DND-41 (cell line): ENCODE measurements around the gene ZCCHC14.

Experiments
- ATAC-seq: fragments of 200-7000 bp; cut with Tn5 transposase; 3 replicates; pipeline ENCODE4 v1.9.1; 2021; ENCODE audit warnings: low read depth; ENCODE audit not compliant: insufficient read depth
- DNase-seq: peaks from one replicate; pipeline ENCODE4 v3.0.0-alpha.2; 2020
- H2AFZ ChIP-seq: 2 replicates; pipeline ENCODE4 v1.6.0; 2012; ENCODE audit warnings: low read depth, low read length
- H3K27ac ChIP-seq: 2 replicates; pipeline ENCODE4 v1.5.1; 2012; ENCODE audit warnings: low read length, inconsistent platforms
- H3K27me3 ChIP-seq: fragments of 200-600 bp; sonication (generic); 2 replicates; pipeline ENCODE4 v1.6.0; 2012; ENCODE audit warnings: low read length, mild to moderate bottlenecking, inconsistent platforms; ENCODE audit not compliant: insufficient read depth, poor library complexity
- H3K36me3 ChIP-seq: 2 replicates; pipeline ENCODE4 v1.5.1; 2012; ENCODE audit warnings: low read length, inconsistent platforms; ENCODE audit not compliant: insufficient read depth
- H3K4me1 ChIP-seq: 2 replicates; pipeline ENCODE4 v1.5.1; 2012; ENCODE audit warnings: mild to moderate bottlenecking, low read length; ENCODE audit not compliant: insufficient read depth
- H3K4me2 ChIP-seq: 2 replicates; pipeline ENCODE4 v1.6.0; 2012; ENCODE audit warnings: mild to moderate bottlenecking, moderate library complexity, low read length, inconsistent platforms; ENCODE audit not compliant: insufficient read depth
- H3K4me3 ChIP-seq, 2 experiments: fragments of 200-600 bp in 1 of 2; shearing (Covaris generic) in 1 of 2; 2 replicates each; pipeline ENCODE4 v1.5.1; 2012 to 2016; ENCODE audit warnings: inconsistent platforms in 2 of 2, low read length in 2 of 2, mild to moderate bottlenecking in 2 of 2, low read depth in 1 of 2, moderate library complexity in 1 of 2
- H3K79me2 ChIP-seq: 2 replicates; pipeline ENCODE4 v1.6.0; 2012; ENCODE audit warnings: low read length, inconsistent platforms; ENCODE audit not compliant: insufficient read depth
- H3K9ac ChIP-seq: 2 replicates; pipeline ENCODE4 v1.6.0; 2012; ENCODE audit warnings: low read depth, mild to moderate bottlenecking, inconsistent platforms, low read length, moderate library complexity
- H3K9me3 ChIP-seq: 2 replicates; pipeline ENCODE4 v1.5.1; 2012; ENCODE audit warnings: low read length, moderate library complexity, mild to moderate bottlenecking, inconsistent platforms; ENCODE audit not compliant: insufficient read depth, severe bottlenecking
- H4K20me1 ChIP-seq: 2 replicates; pipeline ENCODE4 v1.6.0; 2012; ENCODE audit warnings: low read length; ENCODE audit not compliant: insufficient read depth
- CTCF ChIP-seq: IDR thresholded peaks from 2 replicates; pipeline ENCODE4 v1.5.1; 2012; ENCODE audit warnings: borderline replicate concordance, low read length, moderate library complexity, mild to moderate bottlenecking; ENCODE audit not compliant: poor library complexity, severe bottlenecking; ENCODE audit errors: extremely low read depth
- EZH2 ChIP-seq: IDR thresholded peaks from 3 replicates; pipeline ENCODE4 v1.6.1; 2012; ENCODE audit warnings: borderline replicate concordance, low read depth, mild to moderate bottlenecking, moderate library complexity, low read length, inconsistent platforms; ENCODE audit not compliant: severe bottlenecking

ZCCHC14 gene

DNA sequence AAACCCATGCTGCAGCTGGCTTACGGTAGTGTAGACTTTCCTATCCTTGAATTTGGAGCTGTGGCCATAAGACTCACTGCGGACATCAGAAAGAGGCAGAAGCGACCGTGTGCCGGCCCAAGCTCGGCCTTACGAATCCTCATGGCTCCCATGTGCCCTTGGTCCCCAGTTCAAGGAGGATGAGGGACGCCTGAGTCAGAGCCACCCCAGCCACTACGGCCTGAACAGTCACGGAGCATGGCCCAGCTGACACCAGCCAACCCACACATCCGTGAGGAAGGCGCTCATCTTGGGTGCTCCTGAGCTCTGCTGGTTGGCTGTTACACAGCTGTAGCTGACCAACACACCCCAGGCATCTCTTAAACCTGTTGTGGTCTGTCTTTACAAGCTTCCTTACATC is 44.0 kb downstream of the ZCCHC14 start:
- no peaks in the 10 kb centered on the region for H4K20me1 ChIP-seq
- no peak overlapping the region for H3K27ac ChIP-seq
- DNase-seq, result no peak
- no peaks in the 10 kb centered on the region for H3K36me3 ChIP-seq
- no peak overlapping the region for H2AFZ ChIP-seq
- no peak overlapping the region for H3K4me3 ChIP-seq
- no peak overlapping the region for H3K9ac ChIP-seq
- no peaks in the 10 kb centered on the region for H3K4me1 ChIP-seq
- no peak overlapping the region for H3K4me2 ChIP-seq
- peaks cover 8% of the 10 kb centered on the region for H3K27me3 ChIP-seq
- no peak for ATAC-seq
- no peak for TF ChIP-seq CTCF
- no peak for TF ChIP-seq EZH2
- no peaks in the 10 kb centered on the region for H3K9me3 ChIP-seq
- no peaks in the 10 kb centered on the region for H3K79me2 ChIP-seq

DNA sequence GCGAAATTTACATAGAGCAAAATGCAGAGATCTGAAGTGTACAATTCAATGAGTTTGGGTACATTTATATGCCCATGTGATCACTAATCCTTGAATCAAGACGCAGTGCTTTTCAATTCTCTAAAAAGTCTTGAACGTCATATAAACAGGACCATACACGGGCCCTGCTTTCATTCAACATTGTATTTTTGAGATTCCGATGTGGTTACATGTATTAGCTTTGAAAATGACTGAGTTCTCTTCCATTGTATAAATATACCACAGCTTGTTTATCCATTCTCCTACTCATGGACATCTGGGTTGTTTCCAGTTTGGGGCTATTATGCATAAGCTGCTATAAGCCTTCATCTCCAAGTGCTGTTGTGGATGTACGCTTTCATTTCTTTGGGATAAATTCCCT is 45.5 kb downstream of the ZCCHC14 start:
- no peak for DNase-seq
- no peak overlapping the region for H3K4me3 ChIP-seq
- H3K27me3 ChIP-seq, result peaks cover 2% of the 10 kb centered on the region
- no peaks in the 10 kb centered on the region for H3K9me3 ChIP-seq
- H2AFZ ChIP-seq, result no peak overlapping the region
- no peak overlapping the region for H3K9ac ChIP-seq
- H3K4me2 ChIP-seq, result no peak overlapping the region
- H4K20me1 ChIP-seq, result no peaks in the 10 kb centered on the region
- no peaks in the 10 kb centered on the region for H3K4me1 ChIP-seq
- H3K36me3 ChIP-seq, result no peaks in the 10 kb centered on the region
- no peaks in the 10 kb centered on the region for H3K79me2 ChIP-seq
- no peak overlapping the region for H3K27ac ChIP-seq
- no peak for ATAC-seq
- no peak for TF ChIP-seq CTCF
- TF ChIP-seq EZH2, result no peak

GRCh38 chr16:87446479-87446878 is 46.3 kb downstream of the ZCCHC14 start:
- no peaks in the 10 kb centered on the region for H3K9me3 ChIP-seq
- H3K9ac ChIP-seq, result no peak overlapping the region
- ATAC-seq, result no peak
- no peak for TF ChIP-seq CTCF
- no peak for TF ChIP-seq EZH2
- no peak overlapping the region for H2AFZ ChIP-seq
- no peaks in the 10 kb centered on the region for H3K4me1 ChIP-seq
- H3K4me2 ChIP-seq, result no peak overlapping the region
- H3K79me2 ChIP-seq, result no peaks in the 10 kb centered on the region
- H4K20me1 ChIP-seq, result no peaks in the 10 kb centered on the region
- no peak for DNase-seq
- no peak overlapping the region for H3K4me3 ChIP-seq
- H3K36me3 ChIP-seq, result no peaks in the 10 kb centered on the region
- peaks cover 2% of the 10 kb centered on the region for H3K27me3 ChIP-seq
- no peak overlapping the region for H3K27ac ChIP-seq

DNA sequence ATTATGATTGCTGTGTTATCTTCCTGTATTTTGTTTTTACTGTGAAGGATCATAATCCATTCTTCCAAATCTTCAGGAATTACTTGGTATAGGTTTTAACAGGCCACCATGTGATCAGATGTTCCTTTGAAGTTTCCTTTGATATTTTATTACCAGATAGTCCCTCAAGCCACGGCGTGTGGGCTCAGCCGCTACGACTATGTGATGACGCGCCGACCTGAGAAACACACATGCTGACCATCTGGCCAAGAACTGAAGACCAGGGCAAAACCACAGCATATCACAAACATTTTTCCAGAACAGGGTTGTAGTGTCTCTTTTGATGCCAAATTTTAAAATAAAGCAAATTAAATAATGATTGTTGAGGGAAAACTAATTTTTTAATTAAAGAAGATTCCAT is 47.3 kb downstream of the ZCCHC14 start:
- H2AFZ ChIP-seq, result no peak overlapping the region
- no peak overlapping the region for H3K4me2 ChIP-seq
- no peaks in the 10 kb centered on the region for H3K4me1 ChIP-seq
- H4K20me1 ChIP-seq, result no peaks in the 10 kb centered on the region
- no peaks in the 10 kb centered on the region for H3K36me3 ChIP-seq
- no peak for ATAC-seq
- H3K27me3 ChIP-seq, result peaks cover 2% of the 10 kb centered on the region
- no peaks in the 10 kb centered on the region for H3K79me2 ChIP-seq
- H3K9ac ChIP-seq, result no peak overlapping the region
- H3K4me3 ChIP-seq, result no peak overlapping the region
- DNase-seq, result no peak
- no peak overlapping the region for H3K27ac ChIP-seq
- no peaks in the 10 kb centered on the region for H3K9me3 ChIP-seq
- TF ChIP-seq EZH2 (no peak), CTCF (no peak)
